22Rv1 (cell line): Measurements from ENCODE around the gene SNX25.
A peak's percentile ranks its signal among the peaks of the same experiment; 100 is the strongest.
"Not testable (repeated sequence)": the region's sequence is repeated elsewhere in the genome, so short reads cannot be mapped to it uniquely, and the experiment has no call there.

Experiments used
- H3K27ac ChIP-seq: fragments of 450-650 bp; 2 replicates; pipeline ENCODE4 v1.5.1; 2017
- ZFX ChIP-seq: fragments of 450-650 bp; IDR thresholded peaks from 2 replicates; pipeline ENCODE4 v1.6.1; 2017; ENCODE audit warnings: antibody characterized with exemption, borderline replicate concordance
- TF ChIP-seq, protein P1 (sequence below): fragments of 450-650 bp; IDR thresholded peaks from 2 replicates; pipeline ENCODE4 v1.5.1; 2017; ENCODE audit warnings: mild to moderate bottlenecking

SNX25 gene

DNA sequence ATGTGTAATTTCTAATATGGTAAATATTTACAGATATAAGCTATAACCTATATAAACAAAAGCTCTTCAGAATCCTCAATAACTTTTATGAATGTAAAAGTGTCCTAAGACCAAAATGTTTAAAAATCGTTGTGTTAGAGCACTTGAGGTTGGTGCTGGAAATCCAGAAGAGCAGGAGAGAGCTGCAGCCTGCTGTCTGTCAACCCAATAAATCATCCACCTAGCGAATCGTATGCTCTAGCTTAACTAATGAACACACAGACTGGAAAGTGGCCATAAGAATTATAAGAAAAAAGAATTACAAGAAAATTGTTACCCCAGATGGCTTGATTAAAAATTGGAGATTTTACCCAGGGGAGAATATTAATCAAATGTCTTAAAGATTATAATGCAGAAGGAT is 22.6 kb upstream of the SNX25 start:
- no peak for TF ChIP-seq ZFX
- TF ChIP-seq, protein P1, sequence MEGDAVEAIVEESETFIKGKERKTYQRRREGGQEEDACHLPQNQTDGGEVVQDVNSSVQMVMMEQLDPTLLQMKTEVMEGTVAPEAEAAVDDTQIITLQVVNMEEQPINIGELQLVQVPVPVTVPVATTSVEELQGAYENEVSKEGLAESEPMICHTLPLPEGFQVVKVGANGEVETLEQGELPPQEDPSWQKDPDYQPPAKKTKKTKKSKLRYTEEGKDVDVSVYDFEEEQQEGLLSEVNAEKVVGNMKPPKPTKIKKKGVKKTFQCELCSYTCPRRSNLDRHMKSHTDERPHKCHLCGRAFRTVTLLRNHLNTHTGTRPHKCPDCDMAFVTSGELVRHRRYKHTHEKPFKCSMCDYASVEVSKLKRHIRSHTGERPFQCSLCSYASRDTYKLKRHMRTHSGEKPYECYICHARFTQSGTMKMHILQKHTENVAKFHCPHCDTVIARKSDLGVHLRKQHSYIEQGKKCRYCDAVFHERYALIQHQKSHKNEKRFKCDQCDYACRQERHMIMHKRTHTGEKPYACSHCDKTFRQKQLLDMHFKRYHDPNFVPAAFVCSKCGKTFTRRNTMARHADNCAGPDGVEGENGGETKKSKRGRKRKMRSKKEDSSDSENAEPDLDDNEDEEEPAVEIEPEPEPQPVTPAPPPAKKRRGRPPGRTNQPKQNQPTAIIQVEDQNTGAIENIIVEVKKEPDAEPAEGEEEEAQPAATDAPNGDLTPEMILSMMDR = no peak
- H3K27ac ChIP-seq = no peak overlapping the region

- H3K27ac ChIP-seq = no peak overlapping the region
- no peak for TF ChIP-seq ZFX
- TF ChIP-seq, protein P1 = no peak
These were observed 19.6 kb upstream of the SNX25 start for GRCh38 chr4:185189606-185190305.

GRCh38 chr4:185190306-185190856 is 19.0 kb upstream of the SNX25 start:
- no peak for TF ChIP-seq ZFX
- TF ChIP-seq, protein P1 = no peak
- no peak overlapping the region for H3K27ac ChIP-seq

- TF ChIP-seq, protein P1 = no peak
- TF ChIP-seq ZFX = no peak
- no peak overlapping the region for H3K27ac ChIP-seq
These were observed 17.3 kb upstream of the SNX25 start for GRCh38 chr4:185192059-185192458.

DNA sequence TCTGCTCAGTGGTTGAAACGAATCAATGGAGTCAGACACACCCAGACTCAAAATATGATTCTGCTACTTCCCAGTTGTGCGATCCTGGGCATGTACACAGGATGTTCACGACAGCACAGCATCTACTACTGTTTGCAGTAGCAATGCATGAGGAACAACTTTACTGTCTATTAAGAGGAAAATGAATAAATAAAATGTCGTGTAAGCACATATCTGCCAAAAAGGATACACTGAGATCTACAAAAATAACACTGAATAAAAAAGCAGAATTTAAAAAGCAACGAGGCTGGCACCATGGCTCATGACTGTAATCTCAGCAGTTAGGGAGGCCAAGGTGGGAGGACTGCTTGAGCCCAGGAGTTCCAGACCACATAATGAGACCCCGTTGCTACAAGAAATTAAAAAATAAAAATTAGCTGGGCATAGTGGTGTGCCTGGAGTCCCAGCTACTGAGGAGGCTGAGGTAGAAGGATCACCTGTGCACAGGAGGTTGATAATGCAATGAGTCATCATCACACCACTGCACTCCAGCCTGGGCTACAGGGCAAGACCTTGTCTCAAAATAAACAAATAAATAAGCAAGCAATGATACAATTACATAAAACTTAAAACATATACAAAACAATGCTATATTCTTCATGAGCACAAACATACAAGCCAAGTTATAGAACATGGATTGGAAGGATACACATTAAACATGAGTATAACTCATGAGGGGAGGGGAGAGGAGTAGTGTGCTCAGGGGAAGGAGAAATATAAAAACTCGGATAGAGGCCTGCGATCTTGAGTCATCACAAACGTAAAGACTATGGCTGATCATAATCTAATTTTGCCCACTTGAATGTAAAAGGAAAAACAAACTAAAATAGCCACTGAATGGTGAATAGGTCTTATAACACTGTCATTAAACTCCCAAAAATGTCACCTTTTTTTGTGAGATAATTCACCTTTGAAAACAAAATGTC is 14.2 kb upstream of the SNX25 start:
- TF ChIP-seq, protein P1 = no peak
- TF ChIP-seq ZFX = no peak
- H3K27ac ChIP-seq = peak overlapping the region; percentile 40

GRCh38 chr4:185196437-185196836 is 13.0 kb upstream of the SNX25 start:
- TF ChIP-seq, protein P1 = no peak
- TF ChIP-seq ZFX = no peak
- H3K27ac ChIP-seq = peak overlapping the region; percentile 40

DNA sequence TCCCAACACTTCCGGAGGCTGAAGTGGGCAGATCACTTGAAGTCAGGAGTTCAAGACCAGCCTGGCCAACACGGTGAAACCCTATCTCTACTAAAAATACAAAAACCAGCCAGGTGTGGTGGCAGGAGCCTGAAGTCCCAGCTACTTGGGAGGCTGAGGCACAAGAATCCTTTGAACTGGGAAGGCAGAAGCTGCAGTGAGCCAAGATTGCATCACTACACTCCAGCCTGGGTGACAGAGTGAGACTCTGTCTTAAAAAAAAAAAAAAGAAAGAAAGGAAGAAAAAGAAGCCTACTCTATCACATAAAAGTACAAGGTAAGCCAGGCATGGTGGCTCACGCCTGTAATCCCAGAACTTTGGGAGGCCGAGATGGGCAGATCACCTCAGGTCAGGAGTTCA is 11.2 kb upstream of the SNX25 start:
- H3K27ac ChIP-seq = not testable (repeated sequence)
